GM12801 (cell line): ENCODE results near the gene PRKN.

Experiments used
- TF ChIP-seq, protein P1 (sequence below): IDR thresholded peaks from one replicate; pipeline ENCODE4 v1.5.1; 2011; ENCODE audit warnings: control low read depth; ENCODE audit not compliant: insufficient read length; ENCODE audit errors: extremely low read depth

The PRKN gene

DNA sequence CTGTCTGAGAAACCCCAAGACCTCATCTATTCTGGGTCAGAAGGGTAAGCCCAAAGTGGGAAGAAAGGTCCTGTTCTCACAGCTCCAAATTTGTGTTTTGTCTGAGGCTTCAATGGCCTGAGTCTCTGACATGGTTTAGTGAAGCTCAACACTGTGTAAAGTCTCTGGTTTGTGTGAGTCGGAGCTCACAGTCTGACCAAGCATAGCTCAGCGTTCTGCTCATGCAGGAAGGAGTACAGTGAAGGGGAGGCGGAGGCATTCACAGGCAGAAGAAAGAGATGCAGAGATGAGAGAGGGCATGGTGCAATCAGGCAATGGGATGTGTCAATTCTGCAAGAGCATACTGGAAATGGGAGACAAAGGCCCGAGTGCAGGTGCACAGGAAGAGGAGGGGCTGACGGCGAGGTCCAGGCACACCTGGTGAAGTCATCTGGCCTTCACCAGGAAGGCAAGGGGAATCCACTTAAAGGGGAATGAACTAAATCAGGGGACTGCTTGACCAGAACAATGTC, 990.7 kb downstream of the PRKN start:
- TF ChIP-seq, protein P1, sequence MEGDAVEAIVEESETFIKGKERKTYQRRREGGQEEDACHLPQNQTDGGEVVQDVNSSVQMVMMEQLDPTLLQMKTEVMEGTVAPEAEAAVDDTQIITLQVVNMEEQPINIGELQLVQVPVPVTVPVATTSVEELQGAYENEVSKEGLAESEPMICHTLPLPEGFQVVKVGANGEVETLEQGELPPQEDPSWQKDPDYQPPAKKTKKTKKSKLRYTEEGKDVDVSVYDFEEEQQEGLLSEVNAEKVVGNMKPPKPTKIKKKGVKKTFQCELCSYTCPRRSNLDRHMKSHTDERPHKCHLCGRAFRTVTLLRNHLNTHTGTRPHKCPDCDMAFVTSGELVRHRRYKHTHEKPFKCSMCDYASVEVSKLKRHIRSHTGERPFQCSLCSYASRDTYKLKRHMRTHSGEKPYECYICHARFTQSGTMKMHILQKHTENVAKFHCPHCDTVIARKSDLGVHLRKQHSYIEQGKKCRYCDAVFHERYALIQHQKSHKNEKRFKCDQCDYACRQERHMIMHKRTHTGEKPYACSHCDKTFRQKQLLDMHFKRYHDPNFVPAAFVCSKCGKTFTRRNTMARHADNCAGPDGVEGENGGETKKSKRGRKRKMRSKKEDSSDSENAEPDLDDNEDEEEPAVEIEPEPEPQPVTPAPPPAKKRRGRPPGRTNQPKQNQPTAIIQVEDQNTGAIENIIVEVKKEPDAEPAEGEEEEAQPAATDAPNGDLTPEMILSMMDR: no peak

DNA sequence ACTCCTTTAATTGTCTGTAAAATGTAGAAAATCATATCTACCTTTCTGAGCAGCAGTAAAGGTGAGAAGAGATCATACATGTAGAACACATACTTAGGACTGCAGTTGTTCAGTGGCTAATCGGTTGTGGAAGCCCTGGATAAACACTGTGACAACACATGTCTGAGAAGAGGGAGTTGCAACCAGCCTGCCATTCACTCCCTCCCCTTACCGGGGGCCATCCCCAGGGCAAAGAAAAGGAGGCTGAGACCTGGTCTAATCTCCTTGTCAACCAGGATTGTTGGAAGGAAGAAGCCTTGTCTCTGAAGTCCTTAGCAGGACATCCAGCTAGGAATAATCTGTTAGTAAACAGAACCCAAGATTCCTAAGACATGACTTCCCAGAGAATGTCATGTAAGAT, 991.2 kb downstream of the PRKN start:
- TF ChIP-seq, protein P1: no peak

DNA sequence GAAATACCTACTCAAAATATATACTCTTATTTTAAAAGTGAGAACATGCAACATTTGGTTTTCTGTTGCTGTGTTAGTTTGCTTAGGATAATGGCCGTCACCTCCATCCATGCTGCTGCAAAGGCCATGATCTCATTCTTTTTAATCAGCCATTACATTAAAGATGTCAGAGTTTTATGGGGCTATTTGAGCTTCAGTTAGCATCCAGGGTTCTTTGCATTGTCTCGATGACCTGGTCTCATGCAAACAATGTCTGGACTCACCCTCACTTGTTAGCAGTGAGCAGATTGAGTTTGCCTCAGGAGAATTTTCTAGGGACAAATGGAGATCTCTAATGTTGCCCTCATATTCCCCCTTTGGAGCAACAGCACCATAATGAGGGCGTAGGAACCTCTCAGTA, 995.0 kb downstream of the PRKN start:
- TF ChIP-seq, protein P1: no peak

DNA sequence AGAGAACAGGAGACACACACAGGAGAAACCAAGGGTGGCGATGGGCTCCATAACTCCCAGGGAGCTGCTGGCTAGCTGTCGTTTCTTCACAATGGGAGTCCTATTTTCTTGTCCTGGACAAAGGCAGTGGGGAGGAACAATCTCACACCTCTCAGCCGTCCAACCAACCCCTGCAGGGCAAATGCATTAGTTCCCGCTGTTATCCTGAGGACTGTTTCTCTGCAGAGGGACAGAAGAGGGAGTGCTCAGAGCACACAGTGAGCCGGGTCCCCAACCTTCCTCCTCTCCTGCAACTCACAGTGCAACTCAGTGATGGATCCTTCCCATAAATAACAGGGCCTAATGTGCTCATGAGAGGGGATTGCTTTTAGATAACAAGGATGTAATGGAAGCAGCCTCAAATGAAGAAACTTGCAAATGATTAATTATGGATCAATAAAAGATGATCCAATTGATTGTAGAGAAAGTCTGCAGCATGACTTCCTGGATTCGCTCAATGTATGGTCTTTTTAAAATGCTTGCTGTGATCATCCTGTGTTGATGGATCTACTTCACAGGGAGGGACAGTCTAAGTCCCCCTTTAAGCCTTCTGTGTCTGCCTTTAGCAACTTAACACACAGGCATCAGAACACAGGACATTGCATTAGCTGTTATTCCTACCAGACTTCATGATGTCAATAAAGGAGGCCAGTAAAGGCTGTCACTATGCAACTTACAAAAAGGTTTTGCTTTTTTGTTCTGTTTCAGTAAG, 1000.3 kb downstream of the PRKN start:
- TF ChIP-seq, protein P1: no peak

DNA sequence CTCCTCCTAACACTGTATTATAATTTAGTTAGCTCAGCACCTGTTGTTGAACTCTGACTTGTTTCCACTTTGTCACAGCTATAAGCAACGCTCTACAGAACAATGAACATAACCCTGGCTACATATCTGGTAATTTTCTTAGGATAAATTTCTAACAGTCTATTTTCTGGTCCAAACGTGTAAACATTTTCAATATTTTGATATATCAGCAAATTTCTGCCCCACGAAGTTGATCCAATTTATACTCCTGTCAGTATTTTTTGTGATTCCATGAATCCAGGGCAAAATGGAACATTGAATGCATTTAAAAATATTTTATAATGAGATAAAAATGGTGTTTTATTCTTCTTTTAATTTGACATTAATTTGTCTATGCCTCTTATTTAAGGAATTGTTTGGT, 1005.2 kb downstream of the PRKN start:
- TF ChIP-seq, protein P1: no peak

DNA sequence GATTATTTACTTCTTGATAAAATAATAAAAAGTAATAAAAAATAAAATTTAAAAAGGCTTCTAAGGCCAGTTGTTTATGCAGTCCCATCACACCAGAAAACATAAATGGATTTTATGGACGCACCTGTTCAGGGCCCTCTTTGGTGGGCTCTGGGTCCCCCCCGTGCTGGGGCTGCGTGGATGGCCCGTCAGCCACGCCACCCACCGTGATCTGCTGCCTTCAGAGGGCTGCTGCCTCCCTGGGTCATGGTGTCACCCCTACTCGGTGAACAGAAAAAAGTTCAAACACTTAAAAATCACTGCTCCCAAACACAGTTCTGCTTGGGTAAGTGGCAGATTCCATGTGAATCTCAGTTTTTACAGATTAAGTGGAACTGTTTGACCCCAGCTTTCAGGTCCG, 1006.1 kb downstream of the PRKN start:
- TF ChIP-seq, protein P1: no peak

DNA sequence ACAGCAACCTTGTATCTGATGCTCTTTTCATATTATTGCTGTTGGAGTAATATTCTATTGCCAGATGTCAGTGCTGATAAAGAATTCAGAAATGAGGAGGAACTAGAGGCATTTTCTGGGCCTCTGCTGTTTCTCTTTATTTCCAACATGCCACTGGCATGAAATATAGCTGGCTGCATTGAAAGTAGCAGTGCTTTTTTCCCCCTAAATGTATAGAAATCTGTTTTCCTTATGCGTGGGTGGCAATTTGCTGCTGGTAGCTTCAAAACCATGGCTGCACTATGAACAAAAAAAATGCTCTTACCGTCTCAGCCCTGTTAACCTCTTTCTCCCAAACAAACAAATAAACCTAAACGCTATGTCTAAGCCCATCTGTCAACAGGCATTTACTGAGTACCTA, 1011.4 kb downstream of the PRKN start:
- TF ChIP-seq, protein P1: no peak

DNA sequence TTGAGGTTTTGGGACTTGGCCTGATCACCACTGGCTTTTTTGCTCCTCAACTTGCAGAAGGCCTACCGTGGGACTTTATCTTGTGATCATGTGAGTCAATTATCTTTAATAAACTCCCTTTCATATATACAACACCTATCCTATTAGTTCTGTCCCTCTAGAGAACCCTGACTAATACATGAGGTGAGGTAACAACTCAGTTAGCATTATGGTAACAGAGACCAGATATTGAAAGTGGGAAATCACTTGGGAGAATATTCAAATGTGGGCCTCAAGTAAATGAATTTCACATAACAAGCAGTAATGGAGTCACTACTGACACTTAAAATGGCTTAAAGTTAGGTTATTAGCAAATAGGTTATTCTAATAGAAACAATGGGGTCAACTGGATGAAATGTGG, 1015.6 kb downstream of the PRKN start:
- TF ChIP-seq, protein P1: no peak
